ENCODE data around the gene AKIRIN2. TPM values are rescaled to one million over a fixed set of nuclear protein-coding genes. Genes with fewer than 3 reads are reported as not detected.

The AKIRIN2 gene
- total RNA-seq, 1 donor from 2014 or later: 40.0 TPM

- TF ChIP-seq CTCF (IDR thresholded peaks at IDR 0.05): no peak
- Mint-ChIP-seq H3K9me3 (ENCODE audit: low read depth) (no peaks in the 10 kb centered on the region), H3K4me3 (ENCODE audit: unreplicated experiment) (no peak overlapping the region), H3K27ac (ENCODE audit: unreplicated experiment) (peak overlapping the region; percentile 12), H3K4me1 (ENCODE audit: low read depth) (peaks cover 16% of the 10 kb centered on the region), H3K36me3 (ENCODE audit: low read depth) (peaks cover 10% of the 10 kb centered on the region), H3K27me3 (ENCODE audit: low read depth) (no peaks in the 10 kb centered on the region)
- no peak for DNase-seq (ENCODE audit: low spot score)
These were observed 47.9 kb downstream of the AKIRIN2 start for GRCh38 chr6:87654122-87654521.

GRCh38 chr6:87653074-87653962, 48.7 kb downstream of the AKIRIN2 start:
- peaks cover 9% of the 10 kb centered on the region for H3K36me3 Mint-ChIP-seq (ENCODE audit: low read depth)
- no peak overlapping the region for H3K4me3 Mint-ChIP-seq (ENCODE audit: unreplicated experiment)
- no peak for DNase-seq (ENCODE audit: low spot score)
- no peak for TF ChIP-seq CTCF (IDR thresholded peaks at IDR 0.05)
- H3K4me1 Mint-ChIP-seq (ENCODE audit: low read depth): peaks cover 10% of the 10 kb centered on the region
- H3K9me3 Mint-ChIP-seq (ENCODE audit: low read depth): no peaks in the 10 kb centered on the region
- peak overlapping the region; percentile 1 for H3K27ac Mint-ChIP-seq (ENCODE audit: unreplicated experiment)
- H3K27me3 Mint-ChIP-seq (ENCODE audit: low read depth): no peaks in the 10 kb centered on the region

GRCh38 chr6:87645080-87645479, 57.0 kb downstream of the AKIRIN2 start:
- H3K4me3 Mint-ChIP-seq (ENCODE audit: unreplicated experiment): no peak overlapping the region
- no peaks in the 10 kb centered on the region for H3K27me3 Mint-ChIP-seq (ENCODE audit: low read depth)

GRCh38 chr6:87641065-87641692, 60.9 kb downstream of the AKIRIN2 start:
- Mint-ChIP-seq H3K27me3 (ENCODE audit: low read depth) (no peaks in the 10 kb centered on the region), H3K9me3 (ENCODE audit: low read depth) (no peaks in the 10 kb centered on the region), H3K4me3 (ENCODE audit: unreplicated experiment) (no peak overlapping the region), H3K36me3 (ENCODE audit: low read depth) (peaks cover 10% of the 10 kb centered on the region), H3K27ac (ENCODE audit: unreplicated experiment) (no peak overlapping the region), H3K4me1 (ENCODE audit: low read depth) (no peaks in the 10 kb centered on the region)
- DNase-seq (ENCODE audit: low spot score): no peak
- no peak for TF ChIP-seq CTCF (IDR thresholded peaks at IDR 0.05)

More at GRCh38 chr6:87645080-87645479, 57.0 kb downstream of the AKIRIN2 start:
- no peak for DNase-seq (ENCODE audit: low spot score)
- no peak for TF ChIP-seq CTCF (IDR thresholded peaks at IDR 0.05)
- peaks cover 6% of the 10 kb centered on the region for H3K36me3 Mint-ChIP-seq (ENCODE audit: low read depth)
- H3K27ac Mint-ChIP-seq (ENCODE audit: unreplicated experiment): no peak overlapping the region
- no peaks in the 10 kb centered on the region for H3K9me3 Mint-ChIP-seq (ENCODE audit: low read depth)
- H3K4me1 Mint-ChIP-seq (ENCODE audit: low read depth): no peaks in the 10 kb centered on the region

GRCh38 chr6:87639373-87639772, 62.7 kb downstream of the AKIRIN2 start:
- H3K4me1 Mint-ChIP-seq (ENCODE audit: low read depth): no peaks in the 10 kb centered on the region
- DNase-seq (ENCODE audit: low spot score): no peak
- no peaks in the 10 kb centered on the region for H3K27me3 Mint-ChIP-seq (ENCODE audit: low read depth)
- H3K27ac Mint-ChIP-seq (ENCODE audit: unreplicated experiment): no peak overlapping the region
- peaks cover 13% of the 10 kb centered on the region for H3K36me3 Mint-ChIP-seq (ENCODE audit: low read depth)
- no peaks in the 10 kb centered on the region for H3K9me3 Mint-ChIP-seq (ENCODE audit: low read depth)
- no peak overlapping the region for H3K4me3 Mint-ChIP-seq (ENCODE audit: unreplicated experiment)
- TF ChIP-seq CTCF (IDR thresholded peaks at IDR 0.05): no peak
